Breast epithelium (tissue), 3 donors: ENCODE results near the gene RCOR3.

Experiments used
- CTCF ChIP-seq, 3 donors: fragments of 450-650 bp; IDR thresholded peaks; one replicate each; pipeline ENCODE4 v1.5.1; 2016 to 2017; ENCODE audit warnings: antibody characterized with exemption in 3 of 3, mild to moderate bottlenecking in 3 of 3, moderate library complexity in 3 of 3
- POLR2A ChIP-seq: fragments of 450-650 bp; IDR thresholded peaks from one replicate; pipeline ENCODE4 v1.6.1; 2016; ENCODE audit warnings: antibody characterized with exemption, mild to moderate bottlenecking, moderate library complexity
- POLR2AphosphoS5 ChIP-seq, 3 donors: sonication (generic); formaldehyde crosslinking; IDR thresholded peaks; one replicate each; pipeline ENCODE4 v1.6.1; 2017; ENCODE audit warnings: antibody characterized with exemption in 3 of 3

DNA sequence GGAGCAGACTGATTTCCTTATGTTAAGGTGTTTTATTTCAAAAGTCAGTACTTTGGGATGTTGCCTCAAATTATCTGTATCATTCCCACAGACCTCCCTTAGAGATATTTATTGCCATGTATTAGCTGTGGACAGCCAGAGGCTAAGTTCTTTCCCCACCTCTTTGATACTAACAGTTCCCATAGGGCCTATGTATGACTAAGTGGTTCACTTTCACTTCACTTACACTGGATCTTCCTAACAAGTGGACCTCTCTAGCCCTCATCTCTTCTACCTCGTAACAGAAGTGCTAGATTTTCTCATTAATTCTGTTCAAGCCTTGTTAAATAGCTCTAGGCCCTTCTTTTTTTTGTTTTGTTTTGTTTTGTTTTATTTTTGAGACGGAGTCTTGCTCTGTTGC lies 73.7 kb downstream of the RCOR3 start:
- TF ChIP-seq POLR2A (no peak), CTCF (IDR thresholded peaks at IDR 0.05) (no peak), POLR2AphosphoS5 (IDR thresholded peaks at IDR 0.05) (no peak)
